GM12873 (cell line): ENCODE data around the gene KCNH1.

Experiments used
- TF ChIP-seq, protein P1 (sequence below): IDR thresholded peaks from 2 replicates; pipeline ENCODE4 v1.5.1; 2012; ENCODE audit warnings: low read depth, mild to moderate bottlenecking, moderate library complexity, low read length, control low read depth; ENCODE audit not compliant: insufficient read depth; ENCODE audit errors: missing control alignments

KCNH1 gene

DNA sequence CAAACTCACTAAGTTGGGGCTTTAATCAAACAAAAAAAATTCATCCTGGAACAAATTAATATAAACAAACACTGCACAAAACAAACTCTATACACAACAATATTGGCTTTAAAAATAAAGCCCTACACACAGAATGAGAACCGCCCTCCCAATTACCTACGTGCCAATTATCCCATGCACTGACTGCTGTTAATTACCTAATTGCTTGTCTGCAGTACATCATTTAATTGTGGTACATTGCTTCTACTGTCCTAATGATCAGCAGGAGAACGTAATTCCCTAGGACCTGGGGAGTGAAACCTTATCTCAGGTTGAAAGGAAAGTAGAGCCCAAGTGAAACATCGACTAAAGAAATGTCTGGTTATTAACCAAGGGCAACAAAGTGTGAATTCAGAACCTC, 364.5 kb downstream of the KCNH1 start:
- TF ChIP-seq, protein P1, sequence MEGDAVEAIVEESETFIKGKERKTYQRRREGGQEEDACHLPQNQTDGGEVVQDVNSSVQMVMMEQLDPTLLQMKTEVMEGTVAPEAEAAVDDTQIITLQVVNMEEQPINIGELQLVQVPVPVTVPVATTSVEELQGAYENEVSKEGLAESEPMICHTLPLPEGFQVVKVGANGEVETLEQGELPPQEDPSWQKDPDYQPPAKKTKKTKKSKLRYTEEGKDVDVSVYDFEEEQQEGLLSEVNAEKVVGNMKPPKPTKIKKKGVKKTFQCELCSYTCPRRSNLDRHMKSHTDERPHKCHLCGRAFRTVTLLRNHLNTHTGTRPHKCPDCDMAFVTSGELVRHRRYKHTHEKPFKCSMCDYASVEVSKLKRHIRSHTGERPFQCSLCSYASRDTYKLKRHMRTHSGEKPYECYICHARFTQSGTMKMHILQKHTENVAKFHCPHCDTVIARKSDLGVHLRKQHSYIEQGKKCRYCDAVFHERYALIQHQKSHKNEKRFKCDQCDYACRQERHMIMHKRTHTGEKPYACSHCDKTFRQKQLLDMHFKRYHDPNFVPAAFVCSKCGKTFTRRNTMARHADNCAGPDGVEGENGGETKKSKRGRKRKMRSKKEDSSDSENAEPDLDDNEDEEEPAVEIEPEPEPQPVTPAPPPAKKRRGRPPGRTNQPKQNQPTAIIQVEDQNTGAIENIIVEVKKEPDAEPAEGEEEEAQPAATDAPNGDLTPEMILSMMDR = no peak

DNA sequence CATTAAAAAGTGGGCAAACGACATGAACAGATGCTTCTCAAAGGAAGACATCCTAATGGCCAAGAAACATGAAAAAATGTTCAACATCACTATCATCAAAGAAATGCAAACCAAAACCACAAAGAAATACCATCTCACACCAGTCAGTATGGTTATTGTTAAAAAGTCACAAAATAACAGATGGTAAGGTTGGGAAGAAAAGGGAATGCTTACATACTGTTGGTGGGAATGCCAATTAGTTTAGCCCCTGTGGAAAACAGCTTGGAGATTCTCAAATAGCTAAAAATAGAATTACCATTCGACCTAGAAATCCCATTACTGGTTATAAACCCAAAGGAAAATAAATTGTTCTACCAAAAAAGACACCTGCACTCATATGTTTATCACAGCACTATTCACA, 369.4 kb downstream of the KCNH1 start:
- TF ChIP-seq, protein P1 = no peak

DNA sequence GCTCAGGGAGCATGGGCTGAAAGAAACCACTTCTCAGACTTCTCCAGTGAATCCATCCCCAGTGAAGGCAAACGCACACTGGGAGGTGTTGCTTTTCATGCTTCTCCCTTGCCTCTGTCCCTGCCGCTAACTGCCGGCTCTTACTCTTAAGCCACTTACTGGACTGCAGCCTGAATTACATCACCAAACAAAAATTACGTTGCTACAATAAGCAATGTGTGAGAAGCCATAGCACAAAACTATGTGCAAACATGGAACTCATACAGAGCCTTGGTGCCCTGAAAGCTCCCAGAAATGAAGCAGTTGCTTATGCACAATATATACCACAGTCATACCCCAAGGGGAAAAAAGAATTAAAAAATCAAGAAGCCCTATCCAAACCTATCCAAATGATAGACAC, 375.2 kb downstream of the KCNH1 start:
- TF ChIP-seq, protein P1 = no peak

DNA sequence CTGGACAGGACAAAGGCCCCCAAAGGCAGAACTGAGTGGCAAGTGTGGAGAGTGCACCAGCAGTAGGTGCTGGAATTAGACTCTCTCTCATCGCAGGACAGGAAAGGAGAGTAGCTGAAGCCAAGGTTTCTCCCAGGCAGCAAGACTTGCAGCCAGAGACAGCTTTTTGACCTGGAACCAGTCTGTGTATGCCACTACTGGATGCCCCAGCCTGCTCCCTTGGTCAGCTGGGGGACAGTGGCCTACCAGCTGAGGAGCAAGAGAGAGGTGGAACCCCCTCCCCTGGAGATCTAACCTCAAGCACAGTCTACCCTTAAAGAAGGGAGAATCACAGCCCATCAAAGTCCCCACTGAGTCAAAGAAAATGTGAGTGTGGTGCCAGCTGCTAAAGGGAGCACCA, 375.7 kb downstream of the KCNH1 start:
- TF ChIP-seq, protein P1 = no peak

DNA sequence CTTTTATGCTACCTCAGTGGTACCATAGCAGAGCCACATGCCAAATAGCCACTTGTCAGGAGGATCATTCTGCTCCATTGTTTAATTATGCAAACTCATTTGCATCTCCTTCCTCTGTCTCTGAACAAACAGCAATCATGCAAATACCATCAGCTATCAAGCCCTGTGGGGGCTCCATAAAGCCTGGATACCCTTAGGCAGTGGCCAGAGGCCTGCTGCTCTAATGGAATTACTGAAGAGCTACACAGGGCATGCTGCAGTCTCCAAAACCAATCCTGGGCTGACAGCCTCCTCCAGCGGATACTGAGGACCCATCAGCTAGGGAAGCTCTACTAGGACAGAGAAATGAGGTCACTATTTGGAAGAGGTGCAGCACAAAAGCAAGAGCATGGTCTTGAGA, 376.3 kb downstream of the KCNH1 start:
- TF ChIP-seq, protein P1 = no peak

DNA sequence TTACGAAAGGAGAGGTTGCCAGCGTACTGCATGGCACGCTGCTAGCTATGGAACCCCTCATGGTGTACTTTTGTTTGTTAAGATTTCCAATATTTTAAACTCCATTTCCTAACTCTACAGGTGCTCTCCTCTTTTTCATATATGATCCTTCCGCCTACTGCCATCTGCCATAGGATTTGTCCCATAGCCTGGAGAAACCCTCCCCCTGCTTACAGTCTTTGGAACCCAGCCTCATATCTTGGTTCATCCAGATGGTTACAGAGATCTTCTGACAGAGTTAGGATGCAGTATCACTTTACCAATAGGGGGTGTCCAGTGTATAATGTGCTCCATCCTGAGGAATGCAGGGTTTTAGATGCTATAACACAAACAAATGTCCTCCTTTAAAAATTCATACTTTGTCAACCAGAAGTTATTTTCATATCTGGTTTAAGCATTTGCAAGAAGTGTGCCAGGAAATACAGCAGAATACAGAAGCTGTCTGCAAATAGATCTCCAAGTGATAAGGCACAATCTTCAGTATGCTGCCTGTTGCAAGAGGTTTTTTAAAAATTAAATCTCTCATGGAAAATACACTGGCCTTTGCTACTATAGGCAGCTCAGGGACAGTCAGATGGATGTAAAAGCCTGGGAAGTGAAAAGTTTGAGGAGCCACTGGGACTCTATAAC, 377.8 kb downstream of the KCNH1 start:
- TF ChIP-seq, protein P1 = no peak

DNA sequence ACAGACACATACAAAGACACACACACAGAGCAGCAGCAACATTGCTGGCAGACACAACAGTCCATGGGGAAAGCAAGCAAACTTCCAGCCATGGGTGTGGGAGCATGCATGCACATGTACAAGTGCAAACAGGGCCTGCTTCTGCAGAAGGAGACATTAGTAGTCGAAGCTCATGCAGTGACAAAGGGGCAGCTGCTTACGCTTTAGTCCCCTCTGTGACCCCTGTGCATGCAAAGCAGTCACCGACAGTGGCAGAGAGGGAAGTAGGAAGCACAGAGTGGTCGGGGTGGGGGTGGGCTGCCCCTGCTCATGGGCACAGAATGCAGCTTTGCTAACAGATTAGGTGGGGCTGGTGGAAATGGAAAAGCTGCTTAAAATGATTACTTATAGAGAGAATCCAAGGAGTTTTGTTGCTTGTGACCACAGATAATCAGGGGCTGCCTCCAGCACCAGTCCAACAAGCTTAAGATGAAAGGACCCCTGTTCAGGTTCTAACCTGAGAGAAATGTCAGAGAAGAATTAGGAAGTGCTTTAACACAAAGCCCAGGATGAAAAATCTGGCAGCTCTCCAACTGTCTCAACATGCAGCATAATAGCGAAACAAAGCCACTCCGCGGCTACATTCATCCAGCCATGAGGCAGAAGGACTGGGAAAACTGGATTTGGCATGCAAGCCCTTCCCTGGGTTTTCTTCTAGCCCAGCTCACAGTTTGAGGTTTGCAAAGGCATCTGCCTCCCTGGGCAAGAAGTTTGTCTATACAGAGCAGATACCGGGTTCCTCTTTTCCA, 378.9 kb downstream of the KCNH1 start:
- TF ChIP-seq, protein P1 = no peak
